HepG2 (cell line): ENCODE data around the gene MRPS10. TPM values are rescaled to one million over a fixed set of nuclear protein-coding genes. Genes with fewer than 3 reads are reported as not detected.
A peak's percentile ranks its signal among the peaks of the same experiment; 100 is the strongest.

Experiments used
- AKAP8 ChIP-seq: sonication (generic); formaldehyde crosslinking; IDR thresholded peaks from 2 replicates; pipeline ENCODE4 v1.5.1; 2020; ENCODE audit warnings: mild to moderate bottlenecking, missing genetic modification reagents
- GABPB1 ChIP-seq: IDR thresholded peaks from 2 replicates; pipeline ENCODE4 v1.6.1; 2016; ENCODE audit warnings: mild to moderate bottlenecking, missing genetic modification reagents, moderate library complexity, missing compliant biosample characterization
- HHEX ChIP-seq: IDR thresholded peaks from 2 replicates; pipeline ENCODE4 v1.6.1; 2016; ENCODE audit warnings: control low read depth
- HNRNPK ChIP-seq: fragments of 200-400 bp; formaldehyde crosslinking; IDR thresholded peaks from 2 replicates; pipeline ENCODE4 v1.6.1; 2018; ENCODE audit warnings: low read length, low read depth, moderate library complexity, mild to moderate bottlenecking; ENCODE audit not compliant: poor library complexity, severe bottlenecking
- MAZ ChIP-seq, 2 experiments: sonication (generic) in 1 of 2; formaldehyde crosslinking in 1 of 2; IDR thresholded peaks; 2 replicates each; pipeline versions ENCODE4 v1.5.0 to v1.6.1; 2012 to 2020; ENCODE audit warnings: low read depth in 2 of 2, mild to moderate bottlenecking in 2 of 2, borderline replicate concordance in 1 of 2, improper control_type of control experiment in 1 of 2, low read length in 1 of 2, missing genetic modification reagents in 1 of 2, moderate library complexity in 1 of 2
- MIER2 ChIP-seq: IDR thresholded peaks from 2 replicates; pipeline ENCODE4 v1.6.1; 2016; ENCODE audit warnings: missing biosample characterization, missing genetic modification reagents
- NFKBIZ ChIP-seq: IDR thresholded peaks from 2 replicates; pipeline ENCODE4 v1.6.1; 2018; ENCODE audit warnings: missing genetic modification reagents, missing compliant biosample characterization
- SP2 ChIP-seq: sonication (generic); formaldehyde crosslinking; IDR thresholded peaks from 2 replicates; pipeline ENCODE4 v1.5.1; 2020; ENCODE audit warnings: mild to moderate bottlenecking, missing genetic modification reagents
- ZFP36 ChIP-seq: fragments of 150-350 bp; IDR thresholded peaks from 2 replicates; pipeline ENCODE4 v1.6.1; 2018; ENCODE audit warnings: borderline replicate concordance, low read length, low read depth; ENCODE audit not compliant: partially characterized antibody
- ZNF235 ChIP-seq: sonication (generic); formaldehyde crosslinking; IDR thresholded peaks from 2 replicates; pipeline ENCODE4 v1.8.1; 2023; ENCODE audit warnings: mild to moderate bottlenecking, missing genetic modification reagents, borderline replicate concordance
- ZSCAN20 ChIP-seq: sonication (generic); formaldehyde crosslinking; IDR thresholded peaks from 2 replicates; pipeline ENCODE4 v1.4.0; 2020; ENCODE audit warnings: missing genetic modification reagents, mild to moderate bottlenecking, borderline replicate concordance
- polyA plus RNA-seq, 8 experiments: library from polyadenylated mRNA; depleted of rRNA in 3 of 8; stranded (reverse) in 7 of 8; unstranded in 1 of 8; fragments of >200 nt; fragmentation: Illumina TruSeq in 4 of 8; extraction: Trizol in 4 of 8; gene quantifications; 2 replicates each; pipeline versions ENCODE4 v1.2.1 to v1.2.3, GENCODE V29; 2011 to 2016; ENCODE audit warnings: low read depth in 4 of 8, missing spikeins in 1 of 8, mixed read lengths in 1 of 8; ENCODE audit not compliant: insufficient read depth in 1 of 8
- total RNA-seq, 5 experiments: library from RNA; depleted of rRNA; stranded (reverse); fragments of >200 nt; fragmentation: Illumina TruSeq; extraction: Trizol; gene quantifications; 2 replicates each; pipeline ENCODE4 v1.2.3, GENCODE V29; 2016; ENCODE audit warnings: low read depth in 1 of 5
- TF ChIP-seq, protein P1 (sequence below), 2 experiments: IDR thresholded peaks; 2 replicates each; pipeline ENCODE4 v1.6.1; 2011 to 2012; ENCODE audit warnings: low read length in 2 of 2, borderline replicate concordance in 1 of 2, low read depth in 1 of 2, mild to moderate bottlenecking in 1 of 2, moderate library complexity in 1 of 2
- TF ChIP-seq, protein P2 (sequence below): sonication (generic); formaldehyde crosslinking; IDR thresholded peaks from 2 replicates; pipeline ENCODE4 v1.4.0; 2020; ENCODE audit warnings: missing genetic modification reagents
- TF ChIP-seq, protein P3 (sequence below): IDR thresholded peaks from 2 replicates; pipeline ENCODE4 v1.6.1; 2016
- TF ChIP-seq, protein P4 (sequence below): sonication (generic); formaldehyde crosslinking; IDR thresholded peaks from 2 replicates; pipeline ENCODE4 v1.9.0; 2021; ENCODE audit warnings: mild to moderate bottlenecking, missing genetic modification reagents

Gene MRPS10
- total and polyA plus RNA-seq, 2 of the 13 experiments (the other 11 are each of a cell fraction or from before 2014, with no cell fraction given): 31.7 to 54.6 TPM

DNA sequence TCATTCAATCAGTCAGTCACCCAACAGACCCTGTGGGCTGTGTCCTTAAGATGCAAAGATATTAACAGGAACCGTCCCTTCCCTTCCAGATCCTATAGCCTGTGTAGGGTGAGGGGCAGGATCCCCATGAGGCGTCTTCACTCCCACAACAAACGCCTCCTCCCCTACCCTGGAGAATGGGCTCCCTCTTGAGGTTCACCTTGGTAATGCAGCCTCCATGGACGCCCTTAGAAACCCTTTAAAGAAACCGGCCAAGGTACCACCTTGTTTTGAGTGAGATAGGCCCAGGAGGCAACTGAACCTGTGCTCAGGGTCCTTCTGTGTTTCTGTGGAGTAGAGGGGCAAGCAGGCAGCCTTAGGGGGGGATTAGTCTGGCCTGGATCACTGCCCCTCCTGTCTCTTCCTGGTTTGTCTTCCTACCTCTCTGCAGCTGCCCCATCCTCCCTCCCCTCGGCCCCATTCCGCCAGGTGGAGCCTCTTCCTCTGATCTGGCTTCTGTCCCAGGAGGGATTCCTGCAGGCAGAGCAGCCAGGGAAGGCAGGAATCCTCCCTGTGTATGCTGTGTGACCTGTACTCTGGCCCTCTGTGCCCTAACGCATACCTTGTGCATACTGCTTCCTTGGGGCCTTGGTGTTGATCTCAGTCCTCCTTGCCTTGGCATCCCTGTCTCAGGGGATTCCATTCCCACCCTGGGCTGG is 51.1 kb downstream of the MRPS10 start (continued):
- TF ChIP-seq, protein P1, sequence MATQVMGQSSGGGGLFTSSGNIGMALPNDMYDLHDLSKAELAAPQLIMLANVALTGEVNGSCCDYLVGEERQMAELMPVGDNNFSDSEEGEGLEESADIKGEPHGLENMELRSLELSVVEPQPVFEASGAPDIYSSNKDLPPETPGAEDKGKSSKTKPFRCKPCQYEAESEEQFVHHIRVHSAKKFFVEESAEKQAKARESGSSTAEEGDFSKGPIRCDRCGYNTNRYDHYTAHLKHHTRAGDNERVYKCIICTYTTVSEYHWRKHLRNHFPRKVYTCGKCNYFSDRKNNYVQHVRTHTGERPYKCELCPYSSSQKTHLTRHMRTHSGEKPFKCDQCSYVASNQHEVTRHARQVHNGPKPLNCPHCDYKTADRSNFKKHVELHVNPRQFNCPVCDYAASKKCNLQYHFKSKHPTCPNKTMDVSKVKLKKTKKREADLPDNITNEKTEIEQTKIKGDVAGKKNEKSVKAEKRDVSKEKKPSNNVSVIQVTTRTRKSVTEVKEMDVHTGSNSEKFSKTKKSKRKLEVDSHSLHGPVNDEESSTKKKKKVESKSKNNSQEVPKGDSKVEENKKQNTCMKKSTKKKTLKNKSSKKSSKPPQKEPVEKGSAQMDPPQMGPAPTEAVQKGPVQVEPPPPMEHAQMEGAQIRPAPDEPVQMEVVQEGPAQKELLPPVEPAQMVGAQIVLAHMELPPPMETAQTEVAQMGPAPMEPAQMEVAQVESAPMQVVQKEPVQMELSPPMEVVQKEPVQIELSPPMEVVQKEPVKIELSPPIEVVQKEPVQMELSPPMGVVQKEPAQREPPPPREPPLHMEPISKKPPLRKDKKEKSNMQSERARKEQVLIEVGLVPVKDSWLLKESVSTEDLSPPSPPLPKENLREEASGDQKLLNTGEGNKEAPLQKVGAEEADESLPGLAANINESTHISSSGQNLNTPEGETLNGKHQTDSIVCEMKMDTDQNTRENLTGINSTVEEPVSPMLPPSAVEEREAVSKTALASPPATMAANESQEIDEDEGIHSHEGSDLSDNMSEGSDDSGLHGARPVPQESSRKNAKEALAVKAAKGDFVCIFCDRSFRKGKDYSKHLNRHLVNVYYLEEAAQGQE (IDR thresholded peaks at IDR 0.05; ENCODE audit: borderline replicate concordance in 1 of 2, low read depth in 1 of 2, low read length in 2 of 2): no peak
- TF ChIP-seq, protein P2, sequence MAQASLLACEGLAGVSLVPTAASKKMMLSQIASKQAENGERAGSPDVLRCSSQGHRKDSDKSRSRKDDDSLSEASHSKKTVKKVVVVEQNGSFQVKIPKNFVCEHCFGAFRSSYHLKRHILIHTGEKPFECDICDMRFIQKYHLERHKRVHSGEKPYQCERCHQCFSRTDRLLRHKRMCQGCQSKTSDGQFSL (CRISPR knock-in tag): no peak
- TF ChIP-seq MAZ (IDR thresholded peaks at IDR 0.05; ENCODE audit: borderline replicate concordance, low read depth, low read length): peak; percentile 52; the same call in 1 of the 2 replicates
- peak; percentile 26; the same call in 1 of the 2 replicates for TF ChIP-seq MAZ (CRISPR knock-in tag; IDR thresholded peaks at IDR 0.05; ENCODE audit: low read depth)
- TF ChIP-seq NFKBIZ (CRISPR knock-in tag): 0 out of 2 replicates have a peak, but pooled peaks have one; percentile 39
- no peak for TF ChIP-seq AKAP8 (CRISPR knock-in tag)
- no peak for TF ChIP-seq HNRNPK
- no peak for TF ChIP-seq HHEX (CRISPR knock-in tag)
- TF ChIP-seq MIER2 (CRISPR knock-in tag): no peak
- TF ChIP-seq ZNF235 (CRISPR knock-in tag): peak; percentile 74; the same call in 1 of the 2 replicates
- TF ChIP-seq, protein P3, sequence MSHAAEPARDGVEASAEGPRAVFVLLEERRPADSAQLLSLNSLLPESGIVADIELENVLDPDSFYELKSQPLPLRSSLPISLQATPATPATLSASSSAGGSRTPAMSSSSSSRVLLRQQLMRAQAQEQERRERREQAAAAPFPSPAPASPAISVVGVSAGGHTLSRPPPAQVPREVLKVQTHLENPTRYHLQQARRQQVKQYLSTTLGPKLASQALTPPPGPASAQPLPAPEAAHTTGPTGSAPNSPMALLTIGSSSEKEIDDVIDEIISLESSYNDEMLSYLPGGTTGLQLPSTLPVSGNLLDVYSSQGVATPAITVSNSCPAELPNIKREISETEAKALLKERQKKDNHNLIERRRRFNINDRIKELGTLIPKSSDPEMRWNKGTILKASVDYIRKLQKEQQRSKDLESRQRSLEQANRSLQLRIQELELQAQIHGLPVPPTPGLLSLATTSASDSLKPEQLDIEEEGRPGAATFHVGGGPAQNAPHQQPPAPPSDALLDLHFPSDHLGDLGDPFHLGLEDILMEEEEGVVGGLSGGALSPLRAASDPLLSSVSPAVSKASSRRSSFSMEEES (CRISPR knock-in tag): no peak
- peak; percentile 34; the same call in 1 of the 2 replicates for TF ChIP-seq GABPB1 (CRISPR knock-in tag)
- TF ChIP-seq, protein P4, sequence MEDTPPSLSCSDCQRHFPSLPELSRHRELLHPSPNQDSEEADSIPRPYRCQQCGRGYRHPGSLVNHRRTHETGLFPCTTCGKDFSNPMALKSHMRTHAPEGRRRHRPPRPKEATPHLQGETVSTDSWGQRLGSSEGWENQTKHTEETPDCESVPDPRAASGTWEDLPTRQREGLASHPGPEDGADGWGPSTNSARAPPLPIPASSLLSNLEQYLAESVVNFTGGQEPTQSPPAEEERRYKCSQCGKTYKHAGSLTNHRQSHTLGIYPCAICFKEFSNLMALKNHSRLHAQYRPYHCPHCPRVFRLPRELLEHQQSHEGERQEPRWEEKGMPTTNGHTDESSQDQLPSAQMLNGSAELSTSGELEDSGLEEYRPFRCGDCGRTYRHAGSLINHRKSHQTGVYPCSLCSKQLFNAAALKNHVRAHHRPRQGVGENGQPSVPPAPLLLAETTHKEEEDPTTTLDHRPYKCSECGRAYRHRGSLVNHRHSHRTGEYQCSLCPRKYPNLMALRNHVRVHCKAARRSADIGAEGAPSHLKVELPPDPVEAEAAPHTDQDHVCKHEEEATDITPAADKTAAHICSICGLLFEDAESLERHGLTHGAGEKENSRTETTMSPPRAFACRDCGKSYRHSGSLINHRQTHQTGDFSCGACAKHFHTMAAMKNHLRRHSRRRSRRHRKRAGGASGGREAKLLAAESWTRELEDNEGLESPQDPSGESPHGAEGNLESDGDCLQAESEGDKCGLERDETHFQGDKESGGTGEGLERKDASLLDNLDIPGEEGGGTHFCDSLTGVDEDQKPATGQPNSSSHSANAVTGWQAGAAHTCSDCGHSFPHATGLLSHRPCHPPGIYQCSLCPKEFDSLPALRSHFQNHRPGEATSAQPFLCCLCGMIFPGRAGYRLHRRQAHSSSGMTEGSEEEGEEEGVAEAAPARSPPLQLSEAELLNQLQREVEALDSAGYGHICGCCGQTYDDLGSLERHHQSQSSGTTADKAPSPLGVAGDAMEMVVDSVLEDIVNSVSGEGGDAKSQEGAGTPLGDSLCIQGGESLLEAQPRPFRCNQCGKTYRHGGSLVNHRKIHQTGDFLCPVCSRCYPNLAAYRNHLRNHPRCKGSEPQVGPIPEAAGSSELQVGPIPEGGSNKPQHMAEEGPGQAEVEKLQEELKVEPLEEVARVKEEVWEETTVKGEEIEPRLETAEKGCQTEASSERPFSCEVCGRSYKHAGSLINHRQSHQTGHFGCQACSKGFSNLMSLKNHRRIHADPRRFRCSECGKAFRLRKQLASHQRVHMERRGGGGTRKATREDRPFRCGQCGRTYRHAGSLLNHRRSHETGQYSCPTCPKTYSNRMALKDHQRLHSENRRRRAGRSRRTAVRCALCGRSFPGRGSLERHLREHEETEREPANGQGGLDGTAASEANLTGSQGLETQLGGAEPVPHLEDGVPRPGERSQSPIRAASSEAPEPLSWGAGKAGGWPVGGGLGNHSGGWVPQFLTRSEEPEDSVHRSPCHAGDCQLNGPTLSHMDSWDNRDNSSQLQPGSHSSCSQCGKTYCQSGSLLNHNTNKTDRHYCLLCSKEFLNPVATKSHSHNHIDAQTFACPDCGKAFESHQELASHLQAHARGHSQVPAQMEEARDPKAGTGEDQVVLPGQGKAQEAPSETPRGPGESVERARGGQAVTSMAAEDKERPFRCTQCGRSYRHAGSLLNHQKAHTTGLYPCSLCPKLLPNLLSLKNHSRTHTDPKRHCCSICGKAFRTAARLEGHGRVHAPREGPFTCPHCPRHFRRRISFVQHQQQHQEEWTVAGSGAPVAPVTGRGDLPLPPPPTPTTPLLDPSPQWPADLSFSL (CRISPR knock-in tag): no peak
- TF ChIP-seq SP2: no peak
- peak; percentile 23 for TF ChIP-seq ZFP36
- TF ChIP-seq ZSCAN20 (CRISPR knock-in tag): no peak
